ENCODE measurements around the gene RFX3.
A peak's percentile ranks its signal among the peaks of the same experiment; 100 is the strongest.

RFX3 gene

DNA sequence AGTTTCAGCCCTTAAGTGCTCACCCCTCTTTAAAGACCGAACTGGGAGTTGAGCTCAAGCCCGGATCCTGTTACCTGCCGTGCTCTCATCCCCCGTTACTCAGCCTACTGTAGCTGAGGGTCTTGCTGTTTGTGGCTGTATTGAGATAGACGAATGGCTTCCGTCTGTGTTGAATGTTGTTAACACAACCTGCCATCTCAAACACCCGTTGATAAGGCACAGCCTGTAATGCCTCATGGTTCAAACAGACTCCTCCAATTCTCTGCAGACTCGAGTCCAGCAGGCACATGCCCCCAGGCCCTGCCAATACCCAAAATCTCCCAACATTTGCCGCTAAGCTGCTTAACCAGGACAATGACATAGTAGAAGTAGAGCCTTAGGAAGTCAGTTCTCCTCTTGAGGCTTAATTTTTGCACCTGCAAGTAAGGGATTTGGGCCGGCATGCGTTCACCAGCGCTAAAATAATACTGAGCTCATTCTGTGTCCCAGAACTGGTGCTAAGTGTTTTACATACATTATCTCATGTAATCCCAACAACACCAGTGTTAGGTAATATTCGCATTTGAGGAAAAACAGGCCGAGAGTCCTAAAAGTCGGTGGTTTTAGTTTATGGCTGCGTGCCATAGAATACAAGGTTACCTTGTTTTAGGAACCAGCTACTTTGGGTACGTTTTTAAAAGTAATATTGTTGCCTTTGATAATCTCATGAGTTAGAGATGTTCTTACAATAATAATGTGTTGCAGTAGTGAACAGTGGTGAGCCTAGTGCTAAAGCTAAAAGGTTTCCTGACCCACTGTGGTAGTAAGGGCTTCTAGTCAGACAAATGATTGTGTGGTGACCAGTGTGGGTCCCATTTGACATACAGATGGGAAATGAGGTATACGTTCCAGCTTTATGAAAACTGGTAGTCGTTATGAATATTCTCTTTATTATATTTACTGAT lies 1.5 kb upstream of the RFX3 start:
- DNase-seq: peak; percentile 65
- Histone ChIP-seq H3K4me1 (peaks cover 1% of the 10 kb centered on the region; the same call in 1 of the 2 replicates), H3K27me3 (no peaks in the 10 kb centered on the region), H3K36me3 (no peaks in the 10 kb centered on the region), H3K4me3 (ENCODE audit: low read depth, low read length) (peak overlapping the region; percentile 91), H3K9me3 (no peaks in the 10 kb centered on the region)
- TF ChIP-seq, protein P1, sequence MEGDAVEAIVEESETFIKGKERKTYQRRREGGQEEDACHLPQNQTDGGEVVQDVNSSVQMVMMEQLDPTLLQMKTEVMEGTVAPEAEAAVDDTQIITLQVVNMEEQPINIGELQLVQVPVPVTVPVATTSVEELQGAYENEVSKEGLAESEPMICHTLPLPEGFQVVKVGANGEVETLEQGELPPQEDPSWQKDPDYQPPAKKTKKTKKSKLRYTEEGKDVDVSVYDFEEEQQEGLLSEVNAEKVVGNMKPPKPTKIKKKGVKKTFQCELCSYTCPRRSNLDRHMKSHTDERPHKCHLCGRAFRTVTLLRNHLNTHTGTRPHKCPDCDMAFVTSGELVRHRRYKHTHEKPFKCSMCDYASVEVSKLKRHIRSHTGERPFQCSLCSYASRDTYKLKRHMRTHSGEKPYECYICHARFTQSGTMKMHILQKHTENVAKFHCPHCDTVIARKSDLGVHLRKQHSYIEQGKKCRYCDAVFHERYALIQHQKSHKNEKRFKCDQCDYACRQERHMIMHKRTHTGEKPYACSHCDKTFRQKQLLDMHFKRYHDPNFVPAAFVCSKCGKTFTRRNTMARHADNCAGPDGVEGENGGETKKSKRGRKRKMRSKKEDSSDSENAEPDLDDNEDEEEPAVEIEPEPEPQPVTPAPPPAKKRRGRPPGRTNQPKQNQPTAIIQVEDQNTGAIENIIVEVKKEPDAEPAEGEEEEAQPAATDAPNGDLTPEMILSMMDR (IDR thresholded peaks at IDR 0.05; ENCODE audit: low read depth, low read length): no peak

DNA sequence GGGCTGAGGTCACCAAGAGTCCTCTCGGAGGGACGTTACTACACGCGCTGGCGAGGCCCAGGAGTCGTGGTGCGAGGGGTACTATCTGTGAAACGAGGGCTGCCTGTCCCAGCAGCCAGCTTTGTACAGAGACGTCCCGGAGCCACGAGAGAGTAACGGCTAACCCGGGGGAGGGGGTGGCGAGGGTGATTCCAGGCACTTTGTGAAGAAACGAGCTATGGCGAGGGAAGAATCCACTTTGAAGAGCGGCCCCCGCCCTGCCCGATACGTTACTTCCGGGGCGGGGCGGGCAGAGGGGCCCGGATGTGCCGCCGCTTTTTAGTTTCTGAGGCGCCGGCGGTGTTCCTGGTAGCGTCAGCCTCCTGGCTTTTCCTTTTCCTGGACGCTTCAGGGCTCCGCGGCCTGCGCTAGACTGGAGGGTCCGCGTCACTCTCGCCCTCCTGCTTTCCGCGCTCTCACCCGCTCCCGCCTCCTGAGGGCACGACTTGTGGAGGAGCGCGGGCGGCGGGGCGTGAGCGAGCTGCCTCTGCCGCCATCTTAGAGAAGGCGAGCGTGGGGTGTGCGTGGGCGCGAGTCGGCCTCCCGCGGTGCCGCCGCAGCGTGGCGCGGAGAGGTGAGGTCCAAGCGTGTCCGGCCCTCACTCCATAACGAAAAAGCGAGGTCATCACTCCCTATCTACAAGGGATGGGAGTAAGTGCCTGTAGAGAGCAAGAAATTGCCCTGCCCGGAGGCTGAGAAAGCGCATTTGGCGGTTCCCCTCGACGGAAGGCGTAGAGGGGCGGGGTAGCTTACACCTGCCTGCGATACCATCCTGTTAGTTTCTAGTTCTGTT lies 580 bp upstream of the RFX3 start:
- Histone ChIP-seq H3K4me1 (peaks cover 4% of the 10 kb centered on the region; the same call in 1 of the 2 replicates), H3K9me3 (no peaks in the 10 kb centered on the region)

DNA sequence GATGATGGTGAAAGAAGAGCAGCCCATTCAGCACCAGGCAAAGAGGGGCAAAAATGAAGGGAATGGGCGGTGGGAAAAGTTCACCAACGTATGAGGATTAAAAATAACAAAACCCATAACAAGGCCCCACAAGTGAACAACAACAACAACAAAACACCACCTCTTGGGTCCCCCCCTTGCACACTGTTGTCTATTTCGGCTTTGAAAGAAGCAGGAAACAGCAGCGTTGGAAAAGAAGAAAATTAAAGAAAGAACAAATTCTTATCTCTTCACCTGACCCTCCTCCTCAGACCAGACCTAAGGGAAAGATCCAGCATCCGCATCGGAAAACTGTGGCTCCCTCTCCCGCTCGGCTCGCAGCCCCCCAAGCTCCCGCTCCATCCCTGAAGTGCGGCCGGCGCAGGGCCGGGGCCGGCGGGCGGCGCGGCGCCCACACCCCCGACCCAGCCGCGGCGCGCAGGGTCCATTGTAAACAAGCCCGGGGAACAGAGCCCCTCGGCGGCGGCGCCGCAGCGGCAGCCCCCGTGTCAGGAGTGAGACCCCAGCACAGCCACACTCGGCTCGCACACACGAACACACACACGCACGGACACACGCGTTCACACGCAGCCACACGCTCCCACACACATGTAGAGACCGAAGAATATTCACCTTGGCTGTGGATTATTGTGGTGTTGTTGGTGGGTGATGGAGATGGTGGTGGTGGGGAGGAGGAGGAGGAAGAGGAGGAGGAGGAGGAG lies 535 bp downstream of the RFX3 start:
- TF ChIP-seq, protein P1 (IDR thresholded peaks at IDR 0.05; ENCODE audit: low read depth, low read length): no peak
- DNase-seq: peak; percentile 32
- peaks cover 4% of the 10 kb centered on the region; the same call in 1 of the 2 replicates for H3K4me1 ChIP-seq
- peak overlapping the region; percentile 91 for H3K4me3 ChIP-seq (ENCODE audit: low read depth, low read length)
- H3K9me3 ChIP-seq: no peaks in the 10 kb centered on the region
- no peaks in the 10 kb centered on the region for H3K36me3 ChIP-seq
- H3K27me3 ChIP-seq: no peaks in the 10 kb centered on the region

More for the DNA sequence above, 580 bp upstream of the RFX3 start:
- peak overlapping the region; percentile 91 for H3K4me3 ChIP-seq (ENCODE audit: low read depth, low read length)
- H3K27me3 ChIP-seq: no peaks in the 10 kb centered on the region
- peak; percentile 89 for DNase-seq
- no peaks in the 10 kb centered on the region for H3K36me3 ChIP-seq
- TF ChIP-seq, protein P1 (IDR thresholded peaks at IDR 0.05; ENCODE audit: low read depth, low read length): no peak

DNA sequence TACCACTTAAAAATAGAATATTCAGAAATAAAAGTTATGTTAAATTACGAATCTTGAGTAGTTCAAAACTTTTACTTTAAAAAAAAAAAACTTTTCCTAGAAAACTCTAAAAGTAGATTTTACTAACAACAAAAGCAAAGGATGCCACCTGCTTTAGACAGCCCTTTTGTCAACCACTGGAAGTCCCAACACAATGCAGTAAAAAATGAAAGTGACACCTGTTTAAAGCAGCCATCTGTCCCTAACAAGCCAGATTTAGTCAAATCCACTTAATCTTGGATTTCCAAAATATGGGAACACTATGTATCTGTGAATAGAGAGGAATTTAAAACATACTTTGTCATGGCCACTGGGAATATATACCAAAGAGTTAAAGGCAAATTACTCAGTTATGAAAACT lies 3.8 kb downstream of the RFX3 start:
- H3K9me3 ChIP-seq: no peaks in the 10 kb centered on the region
- H3K27me3 ChIP-seq: no peaks in the 10 kb centered on the region
- no peak for DNase-seq
- no peak overlapping the region for H3K4me3 ChIP-seq (ENCODE audit: low read depth, low read length)
- peaks cover 4% of the 10 kb centered on the region; the same call in 1 of the 2 replicates for H3K4me1 ChIP-seq
- H3K36me3 ChIP-seq: no peaks in the 10 kb centered on the region
- TF ChIP-seq, protein P1 (IDR thresholded peaks at IDR 0.05; ENCODE audit: low read depth, low read length): no peak

DNA sequence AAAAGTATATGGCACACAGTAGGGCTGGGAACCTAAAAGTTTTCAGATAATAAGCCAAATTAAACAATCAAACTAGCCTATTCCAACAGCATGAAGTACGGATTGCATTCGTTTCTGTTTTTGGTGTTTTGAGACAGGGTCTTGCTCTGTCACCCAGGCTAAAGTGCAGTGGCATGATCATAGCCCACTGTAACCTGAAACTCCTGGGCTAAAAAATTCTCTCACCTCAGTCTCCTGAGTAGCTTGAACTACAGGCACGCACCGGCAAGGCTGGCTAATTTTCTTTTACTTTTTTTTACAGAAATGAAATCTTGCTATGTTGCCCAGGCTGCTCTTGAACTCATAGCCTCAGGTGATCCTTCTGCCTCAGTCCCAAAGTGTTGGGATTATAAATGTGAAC lies 5.2 kb downstream of the RFX3 start:
- no peaks in the 10 kb centered on the region for H3K36me3 ChIP-seq
- TF ChIP-seq, protein P1 (IDR thresholded peaks at IDR 0.05; ENCODE audit: low read depth, low read length): no peak
- H3K27me3 ChIP-seq: no peaks in the 10 kb centered on the region
- H3K4me1 ChIP-seq: peaks cover 4% of the 10 kb centered on the region; the same call in 1 of the 2 replicates
- no peaks in the 10 kb centered on the region for H3K9me3 ChIP-seq
- DNase-seq: no peak
- no peak overlapping the region for H3K4me3 ChIP-seq (ENCODE audit: low read depth, low read length)

Measured in BE2C (cell line).